GM21423 (cell line): ENCODE data around the gene TECPR2.

Experiments used
- ATAC-seq: cut with Tn5 transposase; IDR thresholded peaks from one replicate; pipeline ENCODE4 v1.9.1; 2021; ENCODE audit warnings: mild to moderate bottlenecking, moderate library complexity; ENCODE audit not compliant: unreplicated experiment

TECPR2 gene

GRCh38 chr14:102374264-102374663 is 11.5 kb downstream of the TECPR2 start:
- no peak for ATAC-seq

- no peak for ATAC-seq
These were observed 12.4 kb downstream of the TECPR2 start for GRCh38 chr14:102375119-102375518.

- no peak for ATAC-seq
These were observed 15.0 kb downstream of the TECPR2 start for GRCh38 chr14:102377696-102378095.

- no peak for ATAC-seq
These were observed 16.1 kb downstream of the TECPR2 start for GRCh38 chr14:102378830-102379229.

- no peak for ATAC-seq
These were observed 24.3 kb downstream of the TECPR2 start for GRCh38 chr14:102387086-102387485.

- no peak for ATAC-seq
These were observed 26.5 kb downstream of the TECPR2 start for GRCh38 chr14:102389246-102389645.

GRCh38 chr14:102390064-102390855 is 27.5 kb downstream of the TECPR2 start:
- ATAC-seq: no peak

GRCh38 chr14:102392506-102392905 is 29.8 kb downstream of the TECPR2 start:
- ATAC-seq: no peak

- no peak for ATAC-seq
These were observed 32.1 kb downstream of the TECPR2 start for GRCh38 chr14:102394717-102395375.

GRCh38 chr14:102396521-102396920 is 33.8 kb downstream of the TECPR2 start:
- ATAC-seq: no peak

GRCh38 chr14:102403028-102403427 is 40.3 kb downstream of the TECPR2 start:
- ATAC-seq: no peak

GRCh38 chr14:102407258-102407657 is 44.5 kb downstream of the TECPR2 start:
- ATAC-seq: no peak

GRCh38 chr14:102408724-102409123 is 46.0 kb downstream of the TECPR2 start:
- no peak for ATAC-seq

- no peak for ATAC-seq
These were observed 52.9 kb downstream of the TECPR2 start for GRCh38 chr14:102415671-102416070.

- ATAC-seq: no peak
These were observed 54.3 kb downstream of the TECPR2 start for GRCh38 chr14:102417001-102417431.

- ATAC-seq: no peak
These were observed 54.9 kb downstream of the TECPR2 start for GRCh38 chr14:102417646-102418045.

- no peak for ATAC-seq
These were observed 55.6 kb downstream of the TECPR2 start for GRCh38 chr14:102418169-102418852.

GRCh38 chr14:102418853-102419240 is 56.1 kb downstream of the TECPR2 start:
- ATAC-seq: no peak

GRCh38 chr14:102419276-102419675 is 56.5 kb downstream of the TECPR2 start:
- no peak for ATAC-seq

GRCh38 chr14:102419716-102420115 is 57.0 kb downstream of the TECPR2 start:
- no peak for ATAC-seq

GRCh38 chr14:102421411-102422057 is 58.8 kb downstream of the TECPR2 start:
- ATAC-seq: no peak
